HuH-7.5 (cell line): ENCODE measurements around the gene RNF207.
"Not testable (repeated sequence)": the region's sequence is repeated elsewhere in the genome, so short reads cannot be mapped to it uniquely, and the experiment has no call there.

Experiments
- DNase-seq: peaks from one replicate; pipeline ENCODE4 v3.0.0; 2011; ENCODE audit warnings: low spot score

RNF207 gene

GRCh38 chr1:6200188-6200809 is 5.6 kb upstream of the RNF207 start:
- no peak for DNase-seq

GRCh38 chr1:6202256-6202655 is 3.7 kb upstream of the RNF207 start:
- no peak for DNase-seq

GRCh38 chr1:6206520-6206855 is 569 bp downstream of the RNF207 start:
- no peak for DNase-seq

- DNase-seq: no peak
Observed at GRCh38 chr1:6207075-6207885, 1.4 kb downstream of the RNF207 start.

GRCh38 chr1:6207921-6208320 is 2.0 kb downstream of the RNF207 start:
- DNase-seq: no peak

- DNase-seq: no peak
Observed at GRCh38 chr1:6208723-6209660, 3.1 kb downstream of the RNF207 start.

- DNase-seq: no peak
Observed at GRCh38 chr1:6209661-6210580, 4.0 kb downstream of the RNF207 start.

GRCh38 chr1:6210591-6211355 is 4.9 kb downstream of the RNF207 start:
- no peak for DNase-seq

GRCh38 chr1:6211731-6212130 is 5.8 kb downstream of the RNF207 start:
- no peak for DNase-seq

GRCh38 chr1:6212193-6212959 is 6.5 kb downstream of the RNF207 start:
- no peak for DNase-seq

- DNase-seq: no peak
Observed at GRCh38 chr1:6218375-6219164, 12.7 kb downstream of the RNF207 start.

GRCh38 chr1:6219641-6220040 is 13.7 kb downstream of the RNF207 start:
- DNase-seq: not testable (repeated sequence)

- DNase-seq: no peak
Observed at GRCh38 chr1:6220236-6220635, 14.3 kb downstream of the RNF207 start.

GRCh38 chr1:6221210-6221784 is 15.4 kb downstream of the RNF207 start:
- no peak for DNase-seq

GRCh38 chr1:6222636-6223035 is 16.7 kb downstream of the RNF207 start:
- DNase-seq: no peak

- no peak for DNase-seq
Observed at GRCh38 chr1:6223617-6224016, 17.7 kb downstream of the RNF207 start.

GRCh38 chr1:6224718-6225117 is 18.8 kb downstream of the RNF207 start:
- DNase-seq: no peak

GRCh38 chr1:6225651-6226050 is 19.7 kb downstream of the RNF207 start:
- DNase-seq: no peak

GRCh38 chr1:6233376-6233775 is 27.5 kb downstream of the RNF207 start:
- no peak for DNase-seq
